Measurements from ENCODE around the gene PTPN4.

PTPN4 gene

GRCh38 chr2:119760956-119761275 is 1.2 kb downstream of the PTPN4 start:
- Histone ChIP-seq H3K27ac (no peak overlapping the region), H3K4me3 (peak overlapping the region; percentile 86)
- DNase-seq (ENCODE audit: low spot score), result no peak
- TF ChIP-seq, protein P1, sequence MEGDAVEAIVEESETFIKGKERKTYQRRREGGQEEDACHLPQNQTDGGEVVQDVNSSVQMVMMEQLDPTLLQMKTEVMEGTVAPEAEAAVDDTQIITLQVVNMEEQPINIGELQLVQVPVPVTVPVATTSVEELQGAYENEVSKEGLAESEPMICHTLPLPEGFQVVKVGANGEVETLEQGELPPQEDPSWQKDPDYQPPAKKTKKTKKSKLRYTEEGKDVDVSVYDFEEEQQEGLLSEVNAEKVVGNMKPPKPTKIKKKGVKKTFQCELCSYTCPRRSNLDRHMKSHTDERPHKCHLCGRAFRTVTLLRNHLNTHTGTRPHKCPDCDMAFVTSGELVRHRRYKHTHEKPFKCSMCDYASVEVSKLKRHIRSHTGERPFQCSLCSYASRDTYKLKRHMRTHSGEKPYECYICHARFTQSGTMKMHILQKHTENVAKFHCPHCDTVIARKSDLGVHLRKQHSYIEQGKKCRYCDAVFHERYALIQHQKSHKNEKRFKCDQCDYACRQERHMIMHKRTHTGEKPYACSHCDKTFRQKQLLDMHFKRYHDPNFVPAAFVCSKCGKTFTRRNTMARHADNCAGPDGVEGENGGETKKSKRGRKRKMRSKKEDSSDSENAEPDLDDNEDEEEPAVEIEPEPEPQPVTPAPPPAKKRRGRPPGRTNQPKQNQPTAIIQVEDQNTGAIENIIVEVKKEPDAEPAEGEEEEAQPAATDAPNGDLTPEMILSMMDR (IDR thresholded peaks at IDR 0.05), result no peak

DNA sequence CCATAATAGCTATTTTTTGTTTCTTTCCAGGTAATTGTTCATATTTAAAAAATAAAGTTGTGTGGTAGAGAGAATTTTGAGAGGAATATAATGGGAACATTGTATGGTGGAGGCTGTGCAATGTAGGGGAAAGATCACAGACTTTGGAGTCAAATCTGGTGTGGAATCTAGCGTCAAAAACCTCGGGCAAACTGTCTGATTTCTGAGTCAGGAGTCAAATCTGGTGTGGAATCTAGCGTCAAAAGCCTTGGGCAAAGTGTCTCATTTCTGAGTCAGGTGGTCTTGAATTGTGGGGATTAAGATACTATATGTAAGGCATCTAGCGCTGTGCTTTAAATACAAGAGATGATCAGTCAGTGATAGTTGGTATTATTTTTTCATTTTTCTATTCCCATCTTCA is 5.1 kb downstream of the PTPN4 start:
- H3K4me3 ChIP-seq, result no peak overlapping the region
- no peak for DNase-seq (ENCODE audit: low spot score)
- TF ChIP-seq, protein P1 (IDR thresholded peaks at IDR 0.05), result no peak
- H3K27ac ChIP-seq, result no peak overlapping the region

DNA sequence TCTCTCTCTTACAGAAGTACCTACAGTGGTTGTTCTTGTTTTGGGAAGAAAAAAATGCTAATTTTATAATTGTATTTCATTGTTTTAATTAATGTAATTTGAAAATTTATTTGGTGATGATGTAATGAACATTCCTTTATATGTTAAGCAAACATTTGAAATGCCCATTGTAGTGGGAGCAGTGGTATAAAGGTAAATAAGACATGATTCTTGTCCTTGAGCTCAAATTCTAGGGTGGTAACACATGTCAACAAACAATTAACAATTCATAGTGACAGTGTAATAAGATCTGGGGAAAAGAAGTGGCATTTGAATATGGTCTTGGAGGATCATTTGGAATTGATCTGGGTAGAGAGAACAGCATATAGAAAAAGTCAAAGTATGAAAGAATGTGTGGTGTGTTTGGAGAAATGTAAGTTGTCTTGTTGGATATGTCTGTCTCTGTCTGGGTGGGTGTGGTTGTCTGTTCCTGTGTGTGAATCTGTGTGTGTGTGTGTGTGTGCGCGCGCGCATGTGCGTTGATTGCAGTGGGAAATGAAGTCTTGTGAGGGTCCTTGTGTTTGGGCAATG is 5.8 kb downstream of the PTPN4 start:
- TF ChIP-seq, protein P1 (IDR thresholded peaks at IDR 0.05), result no peak
- H3K4me3 ChIP-seq, result no peak overlapping the region
- no peak for DNase-seq (ENCODE audit: low spot score)
- no peak overlapping the region for H3K27ac ChIP-seq

- H3K4me3 ChIP-seq, result no peak overlapping the region
- no peak for DNase-seq (ENCODE audit: low spot score)
- H3K27ac ChIP-seq, result no peak overlapping the region
- TF ChIP-seq, protein P1 (IDR thresholded peaks at IDR 0.05), result no peak
Measured at GRCh38 chr2:119766944-119767343, 7.2 kb downstream of the PTPN4 start.

GRCh38 chr2:119768742-119769141 is 9.0 kb downstream of the PTPN4 start:
- Histone ChIP-seq H3K4me3 (no peak overlapping the region), H3K27ac (no peak overlapping the region)
- TF ChIP-seq, protein P1 (IDR thresholded peaks at IDR 0.05), result no peak
- no peak for DNase-seq (ENCODE audit: low spot score)

- H3K4me3 ChIP-seq, result no peak overlapping the region
- TF ChIP-seq, protein P1 (IDR thresholded peaks at IDR 0.05), result no peak
- no peak overlapping the region for H3K27ac ChIP-seq
- no peak for DNase-seq (ENCODE audit: low spot score)
Measured at GRCh38 chr2:119769645-119770044, 9.9 kb downstream of the PTPN4 start.

- Histone ChIP-seq H3K4me3 (no peak overlapping the region), H3K27ac (no peak overlapping the region)
- TF ChIP-seq, protein P1 (IDR thresholded peaks at IDR 0.05), result no peak
- no peak for DNase-seq (ENCODE audit: low spot score)
Measured at GRCh38 chr2:119771331-119771730, 11.6 kb downstream of the PTPN4 start.
